H54 (cell line): Measurements from ENCODE around the gene PARD3.
"Not testable (repeated sequence)": the region's sequence is repeated elsewhere in the genome, so short reads cannot be mapped to it uniquely, and the experiment has no call there.

ENCODE experiments used
- DNase-seq: peaks from one replicate; pipeline ENCODE4 v3.0.0; 2011; ENCODE audit warnings: low spot score, mixed read lengths; ENCODE audit not compliant: insufficient read length
- FAIRE-seq: peaks from 3 replicates; lab custom pipeline; 2011; peaks lifted over from hg19 to GRCh38; lab: Jason Lieb, UNC
- POLR2A ChIP-seq: IDR thresholded peaks from 2 replicates; pipeline ENCODE4 v1.6.1; 2011; ENCODE audit warnings: low read depth, mild to moderate bottlenecking, low read length

PARD3 gene

GRCh38 chr10:34446049-34446448, 369.0 kb downstream of the PARD3 start:
- TF ChIP-seq POLR2A, result no peak
- DNase-seq (no peak), FAIRE-seq (no peak)

GRCh38 chr10:34444223-34445183, 370.6 kb downstream of the PARD3 start:
- DNase-seq (no peak), FAIRE-seq (peak; percentile 30)
- TF ChIP-seq POLR2A, result no peak

GRCh38 chr10:34439386-34439785, 375.7 kb downstream of the PARD3 start:
- not testable (repeated sequence) for FAIRE-seq, DNase-seq

- FAIRE-seq (no peak), DNase-seq (no peak)
- TF ChIP-seq POLR2A, result no peak
Measured at GRCh38 chr10:34438741-34439140, 376.4 kb downstream of the PARD3 start.

GRCh38 chr10:34437906-34438305, 377.2 kb downstream of the PARD3 start:
- FAIRE-seq (no peak), DNase-seq (no peak)
- TF ChIP-seq POLR2A, result no peak

GRCh38 chr10:34434119-34434594, 380.9 kb downstream of the PARD3 start:
- no peak for TF ChIP-seq POLR2A
- FAIRE-seq (peak; percentile 81), DNase-seq (no peak)

- FAIRE-seq, result no peak
- TF ChIP-seq POLR2A, result no peak
Measured at GRCh38 chr10:34433241-34434076, 381.6 kb downstream of the PARD3 start.

GRCh38 chr10:34432589-34432988, 382.5 kb downstream of the PARD3 start:
- FAIRE-seq (no peak), DNase-seq (no peak)
- no peak for TF ChIP-seq POLR2A

More at GRCh38 chr10:34433241-34434076, 381.6 kb downstream of the PARD3 start:
- DNase-seq, result no peak

GRCh38 chr10:34430685-34431084, 384.4 kb downstream of the PARD3 start:
- no peak for FAIRE-seq
- no peak for DNase-seq

GRCh38 chr10:34428501-34428900, 386.6 kb downstream of the PARD3 start:
- DNase-seq, result no peak
- no peak for FAIRE-seq

More at GRCh38 chr10:34430685-34431084, 384.4 kb downstream of the PARD3 start:
- no peak for TF ChIP-seq POLR2A

GRCh38 chr10:34427911-34428216, 387.2 kb downstream of the PARD3 start:
- no peak for TF ChIP-seq POLR2A
- FAIRE-seq, result no peak
- no peak for DNase-seq

More at GRCh38 chr10:34428501-34428900, 386.6 kb downstream of the PARD3 start:
- no peak for TF ChIP-seq POLR2A

- not testable (repeated sequence) for DNase-seq, FAIRE-seq
Measured at GRCh38 chr10:34427158-34427910, 387.8 kb downstream of the PARD3 start.

- not testable (repeated sequence) for FAIRE-seq, DNase-seq
Measured at GRCh38 chr10:34426538-34427157, 388.4 kb downstream of the PARD3 start.
